ENCODE results near the gene FAM163B.

Gene FAM163B

GRCh38 chr9:133580419-133580738, 28.8 kb downstream of the FAM163B start:
- no peak for DNase-seq

GRCh38 chr9:133579601-133580418, 29.4 kb downstream of the FAM163B start:
- no peak for DNase-seq

GRCh38 chr9:133578524-133579441, 30.4 kb downstream of the FAM163B start:
- DNase-seq = no peak

- DNase-seq = no peak
Measured at GRCh38 chr9:133577737-133578112, 31.5 kb downstream of the FAM163B start.

GRCh38 chr9:133576875-133577736, 32.1 kb downstream of the FAM163B start:
- DNase-seq = no peak

- DNase-seq = no peak
Measured at GRCh38 chr9:133576031-133576874, 32.9 kb downstream of the FAM163B start.

- no peak for DNase-seq
Measured at GRCh38 chr9:133575186-133576030, 33.8 kb downstream of the FAM163B start.

GRCh38 chr9:133574771-133575170, 34.4 kb downstream of the FAM163B start:
- DNase-seq = no peak

GRCh38 chr9:133573791-133574515, 35.2 kb downstream of the FAM163B start:
- DNase-seq = no peak

- peak; percentile 75 for DNase-seq
Measured at GRCh38 chr9:133572821-133573361, 36.3 kb downstream of the FAM163B start.

- no peak for DNase-seq
Measured at GRCh38 chr9:133571896-133572595, 37.1 kb downstream of the FAM163B start.

GRCh38 chr9:133571391-133571890, 37.7 kb downstream of the FAM163B start:
- no peak for DNase-seq

GRCh38 chr9:133570691-133571080, 38.5 kb downstream of the FAM163B start:
- no peak for DNase-seq

GRCh38 chr9:133569891-133570690, 39.1 kb downstream of the FAM163B start:
- DNase-seq = no peak

GRCh38 chr9:133569121-133569785, 39.9 kb downstream of the FAM163B start:
- DNase-seq = no peak

GRCh38 chr9:133568186-133568585, 41.0 kb downstream of the FAM163B start:
- DNase-seq = no peak

- DNase-seq = no peak
Measured at GRCh38 chr9:133566817-133567216, 42.4 kb downstream of the FAM163B start.

GRCh38 chr9:133566382-133566781, 42.8 kb downstream of the FAM163B start:
- DNase-seq = no peak

All from COR-L47 (cell line).